ENCODE measurements around the gene POLR1H. TPM values are rescaled to one million over a fixed set of nuclear protein-coding genes. Genes with fewer than 3 reads are reported as not detected.
A peak's percentile ranks its signal among the peaks of the same experiment; 100 is the strongest.

Gene POLR1H
- total RNA-seq, 1 experiment from 2014 or later, result 42.6 TPM

- TF ChIP-seq CTCF (IDR thresholded peaks at IDR 0.05 in 2 of 3, conservative IDR thresholded peaks at IDR 0.05 in 1 of 3; ENCODE audit: borderline replicate concordance in 1 of 3, insufficient read depth in 1 of 3, low read depth in 2 of 3, low read length in 2 of 3) (no peak), FOSL1 (IDR thresholded peaks at IDR 0.05; ENCODE audit: low read depth) (no peak), ZNF274 (IDR thresholded peaks at IDR 0.05; ENCODE audit: low read depth, low read length) (no peak), ZBTB33 (IDR thresholded peaks at IDR 0.05; ENCODE audit: extremely low read depth, insufficient replicate concordance, low read length) (no peak)
Observed at GRCh38 chr6:30063315-30063714, 2.2 kb downstream of the POLR1H start (continued).

GRCh38 chr6:30066082-30066481 is 5.0 kb downstream of the POLR1H start:
- no peak overlapping the region for H2AFZ ChIP-seq (ENCODE audit: low read depth, low read length, poor library complexity, severe bottlenecking)
- no peak for ATAC-seq

More at GRCh38 chr6:30066082-30066481, 5.0 kb downstream of the POLR1H start:
- no peaks in the 10 kb centered on the region for H3K9me3 ChIP-seq (ENCODE audit: control insufficient read depth in 1 of 2, insufficient read depth in 1 of 2, low read depth in 1 of 2, low read length in 2 of 2)
- H4K20me1 ChIP-seq (ENCODE audit: insufficient read depth), result no peaks in the 10 kb centered on the region
- peak overlapping the region; percentile 71 for H3K27ac ChIP-seq (ENCODE audit: low read depth, low read length)
- peak overlapping the region; percentile 78 to 84 for H3K4me3 ChIP-seq (replicated peaks in 1 of 2; ENCODE audit: low read depth in 1 of 2, low read length in 2 of 2)
- peak overlapping the region; percentile 75 for H3K9ac ChIP-seq (ENCODE audit: low read length)
- H3K27me3 ChIP-seq (ENCODE audit: insufficient read depth, low read length), result no peaks in the 10 kb centered on the region
- H3K79me2 ChIP-seq (ENCODE audit: insufficient read depth, low read length), result peaks cover 38% of the 10 kb centered on the region
- peak overlapping the region; percentile 83 for H3K4me2 ChIP-seq (ENCODE audit: low read length)
- H3K9me2 ChIP-seq (ENCODE audit: insufficient read depth), result no peaks in the 10 kb centered on the region
- TF ChIP-seq ZBTB33 (IDR thresholded peaks at IDR 0.05; ENCODE audit: extremely low read depth, insufficient replicate concordance, low read length) (no peak), ZFX (IDR thresholded peaks at IDR 0.05) (no peak), ZNF274 (IDR thresholded peaks at IDR 0.05; ENCODE audit: low read depth, low read length) (no peak), JUND (IDR thresholded peaks at IDR 0.05) (peak; percentile 5; the same call in 1 of the 2 replicates), POLR2AphosphoS5 (IDR thresholded peaks at IDR 0.05; ENCODE audit: low read depth, low read length) (no peak), SIN3A (IDR thresholded peaks at IDR 0.05; ENCODE audit: low read depth) (no peak), REST (IDR thresholded peaks at IDR 0.05; ENCODE audit: low read depth) (no peak)
- BruUV-seq (replicated peaks), result no TSS peak
- ChIA-PET CTCF (interaction anchor here (1.3 kb wide), 1 partner anchor 26 kb away, joined by 3 read pairs; no protein-coding TSS in a partner anchor), POLR2A (interaction anchor here (0.6 to 1.4 kb wide), 3 partner anchors 27 to 1323 kb away, joined by 3 to 4 read pairs (median 3); no protein-coding TSS in a partner anchor), RAD21 (ENCODE audit: low non-redundant PET in 1 of 2, low total read pairs in 2 of 2, uncharacterized antibody in 2 of 2, unreplicated experiment in 2 of 2) (no interaction called here)
- intact Hi-C loops (cut with micrococcal nuclease), result no loop called here
- H3K36me3 ChIP-seq (ENCODE audit: control insufficient read depth in 1 of 2, insufficient read depth in 2 of 2, low read length in 2 of 2), result peaks cover 2 to 13% of the 10 kb centered on the region in 2 experiments; a peak in 2 of 4 replicates
- H3K4me1 ChIP-seq (ENCODE audit: control insufficient read depth in 1 of 2, insufficient read depth in 2 of 2, low read length in 2 of 2), result peaks cover 7 to 26% of the 10 kb centered on the region in 2 experiments; a peak in 3 of 4 replicates
- DNase-seq (ENCODE audit: low read depth, low spot score), result no peak

All from HCT116 (cell line).